HG03097 (cell line): ENCODE measurements around the gene DAGLA.

Experiments
- ATAC-seq: cut with Tn5 transposase; IDR thresholded peaks from one replicate; pipeline ENCODE4 v1.9.1; 2021; ENCODE audit not compliant: unreplicated experiment, low FRiP score

The DAGLA gene

GRCh38 chr11:61744609-61745156, 64.5 kb downstream of the DAGLA start:
- no peak for ATAC-seq

DNA sequence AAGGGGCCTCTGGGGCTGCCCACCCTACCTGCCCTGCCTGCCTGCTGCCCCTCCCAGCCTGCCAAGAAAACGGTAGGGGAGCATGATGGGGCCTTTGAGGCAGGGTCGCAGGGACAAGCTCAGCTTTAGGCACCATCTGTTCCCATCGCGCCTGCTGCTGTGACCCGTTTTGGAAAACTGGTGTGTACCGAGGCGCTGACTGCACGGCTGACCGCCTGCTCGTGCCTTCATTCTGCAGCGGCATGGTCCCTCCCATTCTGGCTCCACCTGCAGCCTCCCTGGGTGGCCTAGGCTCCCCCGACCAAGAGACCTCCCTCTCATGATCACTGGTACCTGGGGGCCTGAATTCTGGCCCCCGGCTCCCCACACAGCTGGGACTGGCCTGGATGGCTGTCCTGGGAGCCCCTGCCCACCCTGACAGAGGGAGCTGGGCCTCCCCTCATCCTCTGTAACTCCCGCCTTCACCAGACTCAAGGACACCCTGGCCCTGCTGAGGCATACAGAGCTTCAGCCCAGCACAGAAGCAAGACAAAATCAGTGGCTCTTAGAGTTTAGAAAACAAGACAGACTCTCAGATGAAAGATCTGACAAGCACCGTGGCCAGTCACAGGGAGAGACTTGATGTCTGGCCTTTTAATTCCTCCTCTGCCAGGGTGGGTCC, 65.7 kb downstream of the DAGLA start:
- ATAC-seq = no peak

- no peak for ATAC-seq
Observed at GRCh38 chr11:61746442-61747191, 66.4 kb downstream of the DAGLA start.

- no peak for ATAC-seq
Observed at GRCh38 chr11:61747192-61747966, 67.2 kb downstream of the DAGLA start.

DNA sequence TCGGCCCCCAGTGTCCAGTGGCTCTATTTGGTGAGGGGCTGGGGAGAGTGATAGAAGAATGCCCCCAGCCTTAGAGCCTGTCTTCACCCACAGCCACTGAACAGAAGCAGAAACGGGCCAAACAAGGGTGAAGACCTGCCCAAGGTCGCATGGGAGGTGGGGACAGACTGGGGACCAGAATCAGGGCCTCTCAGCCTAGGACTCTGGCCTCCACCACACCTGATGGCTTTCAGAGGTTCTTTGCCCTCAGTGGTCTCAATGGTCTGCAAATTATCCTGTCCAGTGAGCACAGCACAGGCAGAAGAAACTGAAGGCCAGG, 67.7 kb downstream of the DAGLA start:
- no peak for ATAC-seq

GRCh38 chr11:61749591-61750217, 69.5 kb downstream of the DAGLA start:
- no peak for ATAC-seq

DNA sequence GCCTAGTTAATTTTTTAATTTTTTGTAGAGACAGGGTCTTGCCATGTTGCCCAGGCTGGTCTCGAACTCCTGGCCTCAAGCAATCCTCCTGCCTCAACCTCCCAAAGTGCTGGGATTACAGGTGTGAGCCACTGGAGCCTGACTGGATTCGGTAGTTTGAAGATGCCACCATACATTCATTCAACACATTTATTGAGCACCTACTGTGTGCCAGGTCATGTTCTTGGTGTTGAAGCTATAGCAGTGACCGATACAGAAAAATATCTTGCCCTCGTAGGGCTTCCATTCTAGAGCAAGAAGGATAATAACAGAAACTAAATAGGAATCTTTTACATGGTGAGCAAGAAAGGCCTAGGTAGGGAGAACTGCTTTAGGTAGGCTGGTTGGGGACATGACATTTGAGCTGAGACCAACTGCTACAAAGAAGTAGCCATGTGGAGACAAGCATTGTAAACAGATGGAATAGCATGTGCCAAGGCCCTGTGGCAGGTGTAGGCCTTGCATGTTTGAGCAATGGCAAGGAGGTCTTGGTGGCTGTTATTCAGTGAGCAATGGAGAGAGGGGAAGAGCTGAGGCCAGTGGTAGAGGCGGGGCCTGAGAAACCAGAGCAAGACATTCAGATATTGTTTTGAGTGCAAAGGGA, 70.6 kb downstream of the DAGLA start:
- ATAC-seq = no peak

DNA sequence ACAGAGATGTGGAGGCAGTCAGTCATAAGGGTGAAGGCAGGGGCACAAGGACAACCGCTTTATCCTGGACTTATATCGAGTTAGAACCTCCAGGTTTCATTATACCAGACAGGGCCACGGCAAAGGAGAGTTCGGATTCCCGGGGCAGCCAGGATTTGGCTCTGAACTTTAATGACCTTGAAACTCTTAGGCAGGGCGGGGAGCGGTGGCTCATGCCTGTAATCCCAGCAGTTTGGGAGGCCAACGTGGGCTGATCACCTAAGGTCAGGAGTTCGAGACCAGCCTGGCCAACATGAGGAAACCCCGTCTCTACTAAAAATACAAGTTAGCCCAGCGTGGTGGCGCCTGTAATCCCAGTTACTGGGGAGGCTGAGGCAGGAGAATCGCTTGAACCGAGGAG, 71.2 kb downstream of the DAGLA start:
- no peak for ATAC-seq

DNA sequence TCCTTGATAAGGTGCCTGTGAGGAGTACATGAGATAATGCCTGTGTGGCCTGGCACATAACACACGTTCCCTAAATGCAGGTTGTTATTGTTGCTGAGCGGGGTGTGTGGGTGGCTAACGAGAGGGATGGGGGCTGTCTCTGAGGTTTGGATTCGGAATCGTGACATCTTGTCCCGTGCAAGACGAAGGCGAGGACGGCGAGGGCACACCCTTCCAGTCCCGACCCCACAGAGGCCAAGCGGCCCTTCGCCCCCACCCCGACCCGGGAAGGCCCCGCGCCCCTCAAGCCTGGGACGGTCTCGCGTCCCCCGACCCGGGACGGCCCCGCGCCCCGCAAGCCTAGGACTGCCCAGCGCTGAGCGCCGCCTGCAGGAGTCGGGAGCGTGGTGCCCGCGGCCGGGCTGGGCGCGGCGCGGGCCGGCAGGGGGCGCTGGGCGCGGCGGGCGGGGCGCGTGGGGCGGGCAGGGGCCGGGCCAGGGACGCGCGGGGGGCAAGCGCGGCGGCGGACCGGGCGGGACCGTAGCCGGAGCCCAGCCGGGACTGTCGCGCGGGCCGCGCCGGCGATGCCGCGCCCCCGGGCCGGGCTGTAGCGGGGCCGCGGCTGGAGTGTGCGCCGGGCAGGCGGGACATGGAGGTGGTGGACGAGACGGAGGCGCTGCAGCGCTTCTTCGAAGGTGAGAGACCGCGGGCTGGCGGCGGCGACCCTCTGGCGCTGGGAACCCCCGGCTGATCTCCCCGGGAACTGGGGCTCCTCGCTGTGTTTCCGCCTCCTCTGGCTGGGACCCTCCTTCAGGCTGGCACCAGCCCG, 72.1 kb downstream of the DAGLA start, which contains the start of gene MYRF:
MYRF (plus strand) TSS at position 520 of the 808 bp plus-strand sequence; CDS start at position 629, 109 bp downstream.
- ATAC-seq = no peak

DNA sequence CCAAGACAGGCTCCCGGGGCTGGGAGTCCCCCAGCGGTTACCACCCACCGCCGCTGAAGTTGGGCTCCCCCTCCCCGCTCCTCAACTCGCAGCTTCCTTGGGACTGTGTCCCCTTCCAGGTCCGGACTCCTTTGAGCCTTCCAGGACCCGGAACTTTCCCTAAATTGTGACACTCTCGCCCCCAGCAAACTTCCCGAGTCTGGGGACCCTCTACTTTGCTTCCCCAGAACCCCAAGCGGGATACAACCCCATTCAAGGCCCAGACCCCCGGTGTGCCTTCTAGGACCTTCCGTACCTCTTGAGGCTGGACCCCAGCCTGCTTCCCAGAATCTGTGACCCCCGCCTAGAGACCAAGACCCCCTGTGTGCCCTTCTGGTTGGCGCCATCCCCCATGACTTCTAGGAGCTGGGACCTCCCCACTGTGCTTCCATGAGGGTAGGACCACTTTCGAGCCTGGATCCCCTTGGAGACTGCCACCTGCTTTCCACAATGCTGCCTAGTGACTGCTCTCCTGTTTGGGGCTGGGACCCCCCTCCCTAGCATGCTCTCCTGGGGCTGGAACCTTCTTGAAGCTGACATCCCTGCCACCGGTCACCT, 72.8 kb downstream of the DAGLA start:
- no peak for ATAC-seq

GRCh38 chr11:61753672-61754071, 73.5 kb downstream of the DAGLA start:
- no peak for ATAC-seq

GRCh38 chr11:61754534-61755482, 74.6 kb downstream of the DAGLA start:
- ATAC-seq = no peak

DNA sequence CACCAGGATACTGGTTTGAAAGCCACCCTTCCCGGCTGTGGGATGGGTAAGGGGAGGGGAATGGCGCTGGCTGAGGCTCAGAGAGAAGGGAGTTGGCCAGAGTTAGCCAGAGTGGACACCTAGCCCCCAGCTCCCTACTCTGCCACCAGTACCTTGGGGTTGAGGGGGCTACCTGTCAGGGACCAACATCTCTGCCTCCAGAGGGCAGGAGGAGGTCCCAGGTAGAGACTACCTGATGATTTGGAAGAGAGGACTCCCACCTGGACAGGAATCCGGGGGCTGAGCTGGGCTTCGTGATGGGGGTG, 75.9 kb downstream of the DAGLA start:
- no peak for ATAC-seq

- no peak for ATAC-seq
Observed at GRCh38 chr11:61756452-61757212, 76.4 kb downstream of the DAGLA start.

DNA sequence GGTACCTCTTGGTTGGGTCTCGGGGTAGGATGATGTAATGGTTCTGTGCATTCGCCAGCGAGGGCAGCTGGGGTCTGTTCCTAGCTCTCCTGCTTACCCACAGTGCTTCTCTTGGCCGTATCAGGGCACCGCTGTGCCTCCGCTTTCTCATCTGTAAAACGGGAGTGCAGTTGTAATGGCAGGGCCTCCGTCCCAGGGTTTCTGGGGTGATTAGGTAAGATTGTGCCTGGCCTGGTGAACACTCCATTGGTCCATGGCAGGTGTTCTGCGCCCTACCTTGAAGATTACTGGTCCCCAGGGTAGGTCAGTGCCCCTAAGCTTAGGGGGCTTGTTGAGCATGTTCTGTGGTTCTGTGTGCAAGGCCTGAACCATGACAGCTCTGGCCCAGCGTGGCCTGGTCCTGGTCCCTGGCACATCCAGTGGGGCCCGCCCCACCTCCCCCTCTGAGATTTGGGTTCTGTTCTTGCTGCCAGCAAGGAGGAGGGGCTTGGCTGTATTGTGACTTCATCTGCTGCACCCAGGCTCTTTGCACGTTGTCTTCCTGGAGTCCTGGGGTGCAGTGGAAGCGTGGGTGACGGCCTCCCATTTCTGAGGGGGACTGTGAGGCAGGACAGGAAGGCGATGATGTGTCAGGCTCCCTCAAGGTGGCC, 77.1 kb downstream of the DAGLA start:
- no peak for ATAC-seq

DNA sequence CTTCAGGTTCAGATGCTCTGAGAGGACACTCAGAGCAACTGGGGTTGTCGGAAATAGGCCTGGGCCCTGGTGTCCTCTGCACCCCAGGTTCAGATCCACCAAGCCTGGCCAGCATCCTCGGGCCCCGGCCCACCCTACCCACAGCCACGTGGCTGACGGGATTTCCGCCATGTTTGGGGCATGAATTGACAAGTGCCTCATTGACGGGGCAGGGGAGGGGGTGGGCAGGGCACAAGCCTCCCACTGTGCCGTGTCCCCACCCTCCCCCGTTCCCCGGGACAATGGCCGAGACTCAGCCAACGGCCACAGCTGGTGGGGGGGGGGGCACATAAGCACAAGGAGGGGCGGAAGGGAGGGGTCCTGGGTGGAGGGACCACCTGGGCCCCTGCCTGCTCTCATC, 80.8 kb downstream of the DAGLA start:
- no peak for ATAC-seq
